GM12878 (cell line): ENCODE data around the gene PCSK6. TPM values are rescaled to one million over a fixed set of nuclear protein-coding genes. Genes with fewer than 3 reads are reported as not detected.

Experiments
- ATAC-seq: fragments of 200-7000 bp; cut with Tn5 transposase; 3 replicates; pipeline ENCODE4 v1.9.1; 2020; ENCODE audit warnings: mild to moderate bottlenecking, moderate library complexity
- BruUV-seq: library from RNA; stranded (reverse); fragments of 400-500 nt; replicated peaks from 2 replicates; lab custom pipeline; 2021; lab: Mats Ljungman, UMichigan
- CTCF ChIA-PET: fragments of 300-600 bp; sonication (Branson Sonifier 250); formaldehyde crosslinking; extraction: SDS; loops from one replicate; lab custom pipeline; 2021; ENCODE audit warnings: inconsistent platforms; lab: Yijun Ruan, JAX
- POLR2A ChIA-PET: fragments of 350-600 bp; formaldehyde crosslinking; extraction: SDS; loops from one replicate; lab custom pipeline; 2021; ENCODE audit warnings: inconsistent platforms; lab: Charles Lee
- RAD21 ChIA-PET: fragments of 300-600 bp; sonication (Branson Sonifier 250); formaldehyde crosslinking; loops from one replicate; lab custom pipeline; 2023; ENCODE audit warnings: antibody characterized with exemption; ENCODE audit not compliant: unreplicated experiment; lab: Charles Lee
- SMC1A ChIA-PET: fragments of 300-600 bp; sonication (Branson Sonifier 250); formaldehyde crosslinking; loops from one replicate; lab custom pipeline; 2023; ENCODE audit not compliant: unreplicated experiment, uncharacterized antibody; lab: Charles Lee
- DNase-seq: peaks from one replicate; pipeline ENCODE4 v3.0.0-alpha.2; 2011; ENCODE audit warnings: low read depth, low spot score
- FAIRE-seq: peaks from 3 replicates; lab custom pipeline; 2011; peaks lifted over from hg19 to GRCh38; lab: Jason Lieb, UNC
- H2AFZ ChIP-seq: 2 replicates; pipeline ENCODE4 v1.6.0; 2011; ENCODE audit warnings: low read depth, low read length, control low read depth; ENCODE audit not compliant: control insufficient read depth
- H3K27ac ChIP-seq: 2 replicates; pipeline ENCODE4 v1.5.1; 2011; ENCODE audit warnings: control low read depth; ENCODE audit not compliant: control insufficient read depth, insufficient read depth
- H3K27me3 ChIP-seq, 2 experiments: replicated peaks in 1 of 2; 2 replicates each; pipeline versions ENCODE4 v1.6.0 to v1.6.1; 2011; ENCODE audit warnings: low read length in 1 of 2; ENCODE audit not compliant: control insufficient read depth in 2 of 2, insufficient read depth in 2 of 2
- H3K36me3 ChIP-seq, 2 experiments: 2 replicates each; pipeline ENCODE4 v1.5.1; 2011; ENCODE audit warnings: low read length in 1 of 2; ENCODE audit not compliant: control insufficient read depth in 2 of 2, insufficient read depth in 2 of 2
- H3K4me1 ChIP-seq: 2 replicates; pipeline ENCODE4 v1.6.1; 2011; ENCODE audit warnings: mild to moderate bottlenecking, low read length, moderate library complexity, mixed read lengths; ENCODE audit not compliant: control insufficient read depth, insufficient read depth
- H3K4me2 ChIP-seq: 2 replicates; pipeline ENCODE4 v1.6.0; 2011; ENCODE audit warnings: control low read depth; ENCODE audit not compliant: control insufficient read depth, insufficient read depth
- H3K4me3 ChIP-seq: fragments of 200-600 bp; sonication (generic); 2 replicates; pipeline ENCODE4 v1.5.1; 2016
- H3K79me2 ChIP-seq: 2 replicates; pipeline ENCODE4 v1.6.0; 2011; ENCODE audit warnings: low read length; ENCODE audit not compliant: control insufficient read depth, insufficient read depth
- H3K9ac ChIP-seq: 2 replicates; pipeline ENCODE4 v1.8.0; 2011; ENCODE audit warnings: low read length, control low read depth, mixed read lengths; ENCODE audit not compliant: control insufficient read depth, insufficient read depth
- H3K9me3 ChIP-seq: replicated peaks from 3 replicates; pipeline ENCODE4 v1.5.1; 2011; ENCODE audit warnings: mild to moderate bottlenecking, low read length; ENCODE audit not compliant: control insufficient read depth, insufficient read depth
- H4K20me1 ChIP-seq: 2 replicates; pipeline ENCODE4 v1.6.0; 2011; ENCODE audit not compliant: control insufficient read depth, insufficient read depth
- BACH1 ChIP-seq: fragments of 450-650 bp; IDR thresholded peaks from 2 replicates; pipeline ENCODE4 v1.6.1; 2017; ENCODE audit warnings: mild to moderate bottlenecking, borderline replicate concordance
- BMI1 ChIP-seq: fragments of 450-650 bp; IDR thresholded peaks from 2 replicates; pipeline ENCODE4 v1.6.1; 2016; ENCODE audit warnings: mild to moderate bottlenecking, moderate library complexity, borderline replicate concordance
- CBFB ChIP-seq: IDR thresholded peaks from 2 replicates; pipeline ENCODE4 v1.6.1; 2016; ENCODE audit warnings: antibody characterized with exemption, low read depth
- ETV6 ChIP-seq, 2 experiments: fragments of 450-650 bp in 1 of 2; IDR thresholded peaks in 1 of 2; conservative IDR thresholded peaks in 1 of 2; 2 replicates each; pipeline ENCODE4 v1.6.1; 2014; ENCODE audit warnings: antibody characterized with exemption in 1 of 2, borderline replicate concordance in 1 of 2, low read depth in 1 of 2, mild to moderate bottlenecking in 1 of 2, moderate library complexity in 1 of 2
- HDGF ChIP-seq: fragments of 450-650 bp; IDR thresholded peaks from 2 replicates; pipeline ENCODE4 v1.6.1; 2016; ENCODE audit warnings: antibody characterized with exemption
- KAT2A ChIP-seq: conservative IDR thresholded peaks from 2 replicates; pipeline ENCODE4 v1.6.1; 2011; ENCODE audit warnings: low read depth, low read length; ENCODE audit not compliant: control insufficient read depth
- LARP7 ChIP-seq: fragments of 450-650 bp; IDR thresholded peaks from 2 replicates; pipeline ENCODE4 v1.6.1; 2017; ENCODE audit warnings: mild to moderate bottlenecking
- NR2C2 ChIP-seq: IDR thresholded peaks from 2 replicates; pipeline ENCODE4 v1.6.1; 2011; ENCODE audit warnings: borderline replicate concordance, low read depth; ENCODE audit not compliant: control insufficient read depth, insufficient read length
- SPI1 ChIP-seq: IDR thresholded peaks from 2 replicates; pipeline ENCODE4 v1.6.1; 2011; ENCODE audit warnings: low read depth, mild to moderate bottlenecking, low read length, moderate library complexity, borderline replicate concordance; ENCODE audit not compliant: insufficient read depth
- YY1 ChIP-seq: IDR thresholded peaks from 2 replicates; pipeline ENCODE4 v1.6.1; 2011; ENCODE audit warnings: low read depth, mild to moderate bottlenecking, low read length
- WGBS: methylation state at CpG from one replicate; pipeline ENCODE4 v1.1.6; 2016; ENCODE audit warnings: low lambda C conversion rate; ENCODE audit not compliant: insufficient replicate concordance, insufficient coverage; ENCODE audit errors: missing lambda C conversion rate; 5-methylcytosine and 5-hydroxymethylcytosine counted together
- in situ Hi-C: fragments of 300-500 bp; cut with MboI; formaldehyde crosslinking; loops from 9 replicates; pipeline ENCODE4 v1.14.3; 2018; ENCODE audit warnings: mixed read lengths
- intact Hi-C: fragments of 100-400 bp; cut with micrococcal nuclease; formaldehyde crosslinking; loops from one replicate; pipeline ENCODE4 v1.14.2; 2022; ENCODE audit not compliant: unreplicated experiment
- polyA plus RNA-seq, 11 experiments: library from polyadenylated mRNA; depleted of rRNA in 4 of 11; unstranded in 6 of 11; stranded (reverse) in 5 of 11; fragments of >200 nt; fragmentation: Nextera tagmentation in 4 of 11; fragmentation: Illumina TruSeq in 1 of 11; extraction: Ambion mirVana in 4 of 11; extraction: Trizol in 1 of 11; gene quantifications; 1 replicate in 1 of 11; 2 replicates in 10 of 11; pipeline versions ENCODE4 v1.2.1 to v1.2.3, GENCODE V29; 2011 to 2016; ENCODE audit warnings: inconsistent platforms in 2 of 11, missing spikeins in 2 of 11, low read depth in 1 of 11
- total RNA-seq, 4 experiments: library from RNA; depleted of rRNA in 3 of 4; stranded (reverse); fragments of >200 nt in 3 of 4; fragmentation: Illumina TruSeq in 1 of 4; extraction: Trizol in 1 of 4; gene quantifications; 2 replicates each; pipeline versions ENCODE4 v1.2.1 to v1.2.3, GENCODE V29; 2013 to 2021
- TF ChIP-seq, protein P1 (sequence below): fragments of 450-650 bp; IDR thresholded peaks from 2 replicates; pipeline ENCODE4 v1.6.1; 2017; ENCODE audit warnings: borderline replicate concordance
- TF ChIP-seq, protein P2 (sequence below): IDR thresholded peaks from 2 replicates; pipeline ENCODE4 v1.6.1; 2012; ENCODE audit warnings: low read length, inconsistent platforms

Gene PCSK6
- total and polyA plus RNA-seq, 10 of the 15 experiments (the other 5 are each of a cell fraction or from before 2014, with no cell fraction given) = 0.19 to 0.67 (median 0.25) TPM; not detected in 4

DNA sequence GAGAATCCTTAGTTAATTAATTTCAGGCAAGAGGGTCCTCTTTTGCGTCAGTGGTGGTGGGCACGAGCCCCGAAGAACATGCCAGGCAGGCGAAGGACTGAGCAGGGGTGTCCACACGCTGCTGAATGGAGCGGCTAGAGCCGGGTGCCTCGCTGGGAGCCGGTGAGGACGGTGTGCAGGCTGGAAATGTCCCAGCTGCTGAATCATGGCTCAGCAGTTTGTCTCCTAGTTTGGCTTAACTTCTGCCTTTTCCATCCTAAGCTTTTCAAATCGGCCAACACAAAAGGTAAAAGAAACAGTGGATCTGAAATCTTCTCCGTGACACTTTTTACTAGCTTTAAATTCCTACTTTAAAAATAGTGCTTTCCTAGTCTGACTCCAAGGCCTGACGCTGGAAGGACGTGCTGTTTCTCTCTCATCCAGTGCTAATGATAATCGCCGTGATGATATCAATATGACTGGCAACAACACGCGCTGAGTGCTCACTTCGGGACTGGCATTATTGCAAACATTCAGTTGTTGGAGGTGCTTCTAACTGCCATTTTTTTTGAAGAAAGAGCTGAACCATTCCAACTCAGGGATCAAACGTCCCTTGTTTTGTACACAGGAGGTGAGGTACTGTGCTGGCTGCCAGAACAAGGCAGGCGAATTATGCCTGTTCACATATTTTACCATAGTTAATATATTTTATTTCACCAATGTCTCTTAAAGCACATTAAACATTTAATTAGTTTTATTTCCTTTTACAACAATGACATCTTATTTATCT, 19.8 kb downstream of the PCSK6 start:
- Histone ChIP-seq H3K9ac (no peak overlapping the region), H2AFZ (no peak overlapping the region), H3K4me3 (no peak overlapping the region), H4K20me1 (no peaks in the 10 kb centered on the region), H3K79me2 (no peaks in the 10 kb centered on the region), H3K4me1 (no peaks in the 10 kb centered on the region), H3K27me3 (no peaks in the 10 kb centered on the region; a peak in 1 of 4 replicates), H3K36me3 (no peaks in the 10 kb centered on the region), H3K27ac (no peak overlapping the region), H3K9me3 (no peaks in the 10 kb centered on the region), H3K4me2 (no peak overlapping the region)
- in situ Hi-C loops = no loop called here
- WGBS = 41% methylated on average over 21 of the region's 21 CpGs
- ChIA-PET RAD21 (no interaction called here), POLR2A (no interaction called here), CTCF (interaction anchor here (1.3 kb wide), 1 partner anchor 8 kb away, joined by 3 read pairs; no protein-coding TSS in a partner anchor), SMC1A (no interaction called here)
- FAIRE-seq (no peak), DNase-seq (no peak), ATAC-seq (no peak)
- intact Hi-C loops = no loop called here
- no TSS peak for BruUV-seq
- TF ChIP-seq, protein P1, sequence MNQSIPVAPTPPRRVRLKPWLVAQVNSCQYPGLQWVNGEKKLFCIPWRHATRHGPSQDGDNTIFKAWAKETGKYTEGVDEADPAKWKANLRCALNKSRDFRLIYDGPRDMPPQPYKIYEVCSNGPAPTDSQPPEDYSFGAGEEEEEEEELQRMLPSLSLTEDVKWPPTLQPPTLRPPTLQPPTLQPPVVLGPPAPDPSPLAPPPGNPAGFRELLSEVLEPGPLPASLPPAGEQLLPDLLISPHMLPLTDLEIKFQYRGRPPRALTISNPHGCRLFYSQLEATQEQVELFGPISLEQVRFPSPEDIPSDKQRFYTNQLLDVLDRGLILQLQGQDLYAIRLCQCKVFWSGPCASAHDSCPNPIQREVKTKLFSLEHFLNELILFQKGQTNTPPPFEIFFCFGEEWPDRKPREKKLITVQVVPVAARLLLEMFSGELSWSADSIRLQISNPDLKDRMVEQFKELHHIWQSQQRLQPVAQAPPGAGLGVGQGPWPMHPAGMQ = no peak
- TF ChIP-seq ETV6 (conservative IDR thresholded peaks at IDR 0.05 in 1 of 2, IDR thresholded peaks at IDR 0.05 in 1 of 2; ENCODE audit: borderline replicate concordance in 1 of 2, low read depth in 1 of 2) (no peak), BACH1 (no peak), KAT2A (no peak), BMI1 (no peak), HDGF (no peak), CBFB (no peak), YY1 (no peak), LARP7 (no peak), NR2C2 (no peak), SPI1 (no peak)
- TF ChIP-seq, protein P2, sequence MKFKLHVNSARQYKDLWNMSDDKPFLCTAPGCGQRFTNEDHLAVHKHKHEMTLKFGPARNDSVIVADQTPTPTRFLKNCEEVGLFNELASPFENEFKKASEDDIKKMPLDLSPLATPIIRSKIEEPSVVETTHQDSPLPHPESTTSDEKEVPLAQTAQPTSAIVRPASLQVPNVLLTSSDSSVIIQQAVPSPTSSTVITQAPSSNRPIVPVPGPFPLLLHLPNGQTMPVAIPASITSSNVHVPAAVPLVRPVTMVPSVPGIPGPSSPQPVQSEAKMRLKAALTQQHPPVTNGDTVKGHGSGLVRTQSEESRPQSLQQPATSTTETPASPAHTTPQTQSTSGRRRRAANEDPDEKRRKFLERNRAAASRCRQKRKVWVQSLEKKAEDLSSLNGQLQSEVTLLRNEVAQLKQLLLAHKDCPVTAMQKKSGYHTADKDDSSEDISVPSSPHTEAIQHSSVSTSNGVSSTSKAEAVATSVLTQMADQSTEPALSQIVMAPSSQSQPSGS = no peak
